ENCODE measurements around the gene SHISA6. TPM values are rescaled to one million over a fixed set of nuclear protein-coding genes. Genes with fewer than 3 reads are reported as not detected.

Gene SHISA6
- total RNA-seq, 4 donors from 2014 or later, result 0.51 to 1.9 (median 1.1) TPM

DNA sequence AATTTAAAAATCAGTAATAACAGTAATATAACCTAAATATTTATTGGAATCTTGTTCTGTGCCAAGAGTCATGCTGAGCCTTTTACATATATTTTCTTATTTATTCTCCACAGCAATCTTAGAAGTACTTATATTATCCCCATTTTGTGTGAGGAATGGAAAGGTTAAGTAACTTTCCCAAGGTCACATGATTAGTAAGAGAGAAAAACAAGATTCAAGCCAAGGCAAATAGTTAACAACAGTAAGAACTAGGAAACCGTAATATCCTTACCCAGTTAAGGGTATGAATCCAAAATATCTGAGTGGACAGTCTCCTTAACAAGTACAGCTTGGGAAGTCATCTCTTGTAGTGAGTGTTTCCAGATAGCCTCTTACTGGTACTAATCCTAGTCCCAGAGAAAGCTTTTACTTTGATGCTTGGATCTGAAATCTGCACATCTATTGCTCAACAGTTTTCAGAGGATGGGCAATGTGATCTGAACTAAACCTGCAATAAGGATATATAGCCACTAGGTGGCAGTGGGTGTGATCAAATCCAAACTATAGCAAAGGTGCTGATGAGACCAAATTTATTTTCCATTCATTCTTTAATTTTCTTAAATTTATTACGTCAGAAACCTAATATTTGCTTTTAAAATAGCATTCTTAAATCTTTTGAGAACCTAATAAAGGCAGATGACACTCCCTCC, 23.3 kb downstream of the SHISA6 start:
- TF ChIP-seq, protein P1, sequence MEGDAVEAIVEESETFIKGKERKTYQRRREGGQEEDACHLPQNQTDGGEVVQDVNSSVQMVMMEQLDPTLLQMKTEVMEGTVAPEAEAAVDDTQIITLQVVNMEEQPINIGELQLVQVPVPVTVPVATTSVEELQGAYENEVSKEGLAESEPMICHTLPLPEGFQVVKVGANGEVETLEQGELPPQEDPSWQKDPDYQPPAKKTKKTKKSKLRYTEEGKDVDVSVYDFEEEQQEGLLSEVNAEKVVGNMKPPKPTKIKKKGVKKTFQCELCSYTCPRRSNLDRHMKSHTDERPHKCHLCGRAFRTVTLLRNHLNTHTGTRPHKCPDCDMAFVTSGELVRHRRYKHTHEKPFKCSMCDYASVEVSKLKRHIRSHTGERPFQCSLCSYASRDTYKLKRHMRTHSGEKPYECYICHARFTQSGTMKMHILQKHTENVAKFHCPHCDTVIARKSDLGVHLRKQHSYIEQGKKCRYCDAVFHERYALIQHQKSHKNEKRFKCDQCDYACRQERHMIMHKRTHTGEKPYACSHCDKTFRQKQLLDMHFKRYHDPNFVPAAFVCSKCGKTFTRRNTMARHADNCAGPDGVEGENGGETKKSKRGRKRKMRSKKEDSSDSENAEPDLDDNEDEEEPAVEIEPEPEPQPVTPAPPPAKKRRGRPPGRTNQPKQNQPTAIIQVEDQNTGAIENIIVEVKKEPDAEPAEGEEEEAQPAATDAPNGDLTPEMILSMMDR (IDR thresholded peaks at IDR 0.05; ENCODE audit: low read depth), result no peak

DNA sequence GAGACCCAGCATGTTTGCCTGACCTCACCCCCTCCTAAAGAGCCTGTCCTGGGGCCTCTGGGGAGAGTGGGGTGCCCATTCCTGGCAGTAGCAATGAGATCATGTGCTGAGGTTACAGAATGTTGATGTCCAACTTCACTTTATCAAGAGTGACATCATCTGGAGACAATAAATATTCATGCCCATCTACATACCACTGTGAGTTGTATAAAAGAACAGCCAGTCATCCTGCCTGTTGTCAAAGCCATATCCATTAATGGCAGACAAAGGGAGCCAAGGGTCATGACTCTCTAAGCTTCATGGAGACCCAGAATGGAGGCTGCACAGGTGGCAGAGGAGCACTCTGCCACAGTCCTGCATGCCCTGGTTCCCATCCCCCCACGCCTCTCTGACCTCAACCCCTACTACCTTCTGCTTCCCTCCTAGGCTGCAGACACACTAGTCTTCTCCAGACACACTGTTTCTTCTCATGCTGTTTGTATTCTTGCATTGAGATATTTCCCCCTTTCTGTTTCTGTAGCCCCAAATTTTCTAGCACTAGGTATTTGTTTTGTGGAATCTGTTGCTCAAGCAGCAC, 27.1 kb downstream of the SHISA6 start:
- TF ChIP-seq, protein P1 (IDR thresholded peaks at IDR 0.05; ENCODE audit: low read depth), result no peak

DNA sequence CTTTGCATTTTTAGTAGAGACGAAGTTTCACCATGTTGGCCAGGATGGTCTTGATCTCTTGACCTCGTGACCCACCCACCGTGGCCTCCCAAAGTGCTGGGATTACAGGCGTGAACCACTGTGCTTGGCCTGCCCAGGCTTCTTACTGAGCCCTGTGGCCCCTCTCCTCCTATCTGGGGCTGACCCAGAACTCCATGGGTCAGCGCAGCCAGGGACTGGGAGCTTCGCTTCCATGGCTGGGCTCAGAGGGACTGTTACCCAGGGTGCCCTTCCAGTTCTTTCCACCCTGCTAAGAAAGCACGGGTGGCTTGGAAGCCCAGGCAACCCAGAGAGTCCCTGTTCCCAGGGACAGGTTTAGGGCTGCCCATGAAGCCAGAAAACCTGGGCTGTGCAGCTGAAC, 28.2 kb downstream of the SHISA6 start:
- TF ChIP-seq, protein P1 (IDR thresholded peaks at IDR 0.05; ENCODE audit: low read depth), result no peak

DNA sequence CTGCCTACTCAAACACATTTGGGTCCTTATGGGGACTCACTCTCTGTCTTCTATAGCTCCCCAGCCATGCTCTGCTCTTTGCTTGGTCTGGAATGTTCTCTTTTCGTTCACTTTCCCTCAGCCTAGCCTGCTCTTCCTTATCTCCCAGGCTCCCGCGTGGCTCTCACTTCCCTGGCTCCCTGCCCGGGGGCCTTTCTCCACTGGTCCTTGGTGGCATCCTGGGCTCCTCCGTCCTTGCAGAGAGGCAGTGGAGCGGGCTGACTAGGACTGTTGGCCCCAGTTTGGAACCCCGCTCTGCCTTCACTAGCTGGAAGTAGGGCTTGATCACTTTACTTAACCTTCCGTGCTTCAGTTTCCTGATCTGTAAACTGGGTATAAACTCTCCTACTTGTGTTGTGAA, 31.2 kb downstream of the SHISA6 start:
- TF ChIP-seq, protein P1 (IDR thresholded peaks at IDR 0.05; ENCODE audit: low read depth), result no peak

DNA sequence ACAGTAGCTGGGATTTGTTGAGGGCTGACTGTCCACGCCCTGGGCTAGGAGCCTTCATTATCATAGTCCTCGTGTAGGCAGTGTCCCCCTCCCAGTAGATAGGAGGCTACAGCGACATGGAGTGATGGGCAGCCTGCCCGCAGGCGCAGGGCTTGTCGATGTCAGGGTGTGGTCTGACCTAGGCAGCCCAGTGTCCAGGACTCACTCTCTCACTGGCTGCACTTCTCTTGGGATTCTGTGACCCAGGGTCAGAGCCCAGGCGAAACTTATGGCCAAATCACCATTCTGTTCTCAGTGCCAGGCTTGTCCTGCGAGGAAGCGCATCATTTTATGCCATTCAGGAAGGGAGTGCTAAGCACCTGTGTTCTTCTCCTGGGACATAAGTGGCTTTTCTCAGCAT, 32.6 kb downstream of the SHISA6 start:
- TF ChIP-seq, protein P1 (IDR thresholded peaks at IDR 0.05; ENCODE audit: low read depth), result no peak

DNA sequence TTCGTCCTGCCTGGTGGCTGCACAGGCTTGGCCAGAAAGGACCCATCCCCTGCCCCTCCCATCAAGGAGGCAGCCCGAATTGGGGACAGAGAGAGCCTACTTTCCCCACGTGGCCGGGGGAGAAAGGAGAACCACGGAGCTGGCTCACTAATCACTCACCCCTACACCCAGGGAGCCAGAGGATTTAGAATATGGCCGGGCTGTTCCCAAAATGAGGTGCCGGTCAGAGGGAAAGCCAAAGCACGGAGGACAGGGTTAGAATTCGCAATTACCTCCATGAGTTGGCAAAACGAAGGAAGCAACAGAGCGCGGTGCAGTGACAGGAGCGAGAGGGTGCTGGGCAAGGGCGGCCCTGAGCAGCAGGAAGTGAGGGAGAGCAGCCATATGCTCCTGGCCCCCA, 33.1 kb downstream of the SHISA6 start:
- TF ChIP-seq, protein P1 (IDR thresholded peaks at IDR 0.05; ENCODE audit: low read depth), result no peak

DNA sequence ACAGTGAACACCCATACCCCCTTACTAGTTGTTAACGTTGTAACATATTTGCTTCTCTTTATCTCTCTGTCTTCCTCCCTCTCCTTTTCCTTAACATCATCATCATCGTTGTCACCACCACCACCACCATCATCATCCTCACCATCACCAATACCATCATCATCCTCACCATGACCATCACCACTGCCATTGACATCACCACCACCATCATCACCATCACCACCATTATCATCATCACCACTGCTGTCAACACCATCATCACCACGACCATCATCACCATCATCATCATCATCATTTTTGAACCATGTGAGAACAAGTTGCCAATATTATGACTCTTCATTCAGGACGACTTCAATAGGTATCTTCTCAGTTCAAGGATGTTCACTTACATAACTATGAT, 35.5 kb downstream of the SHISA6 start:
- TF ChIP-seq, protein P1 (IDR thresholded peaks at IDR 0.05; ENCODE audit: low read depth), result no peak

All from subcutaneous adipose tissue (tissue), 4 donors.